IPS DF 4.7 (cell line): ENCODE data around the gene IL1RAPL2.

Experiments
- DNase-seq: peaks from one replicate; pipeline ENCODE4 v3.0.0-alpha.2; 2013; ENCODE audit warnings: low spot score; ENCODE audit errors: extremely low read depth

IL1RAPL2 gene

GRCh38 chrX:105458846-105459245, 892.8 kb downstream of the IL1RAPL2 start:
- DNase-seq: no peak

GRCh38 chrX:105460376-105460775, 894.4 kb downstream of the IL1RAPL2 start:
- no peak for DNase-seq

DNA sequence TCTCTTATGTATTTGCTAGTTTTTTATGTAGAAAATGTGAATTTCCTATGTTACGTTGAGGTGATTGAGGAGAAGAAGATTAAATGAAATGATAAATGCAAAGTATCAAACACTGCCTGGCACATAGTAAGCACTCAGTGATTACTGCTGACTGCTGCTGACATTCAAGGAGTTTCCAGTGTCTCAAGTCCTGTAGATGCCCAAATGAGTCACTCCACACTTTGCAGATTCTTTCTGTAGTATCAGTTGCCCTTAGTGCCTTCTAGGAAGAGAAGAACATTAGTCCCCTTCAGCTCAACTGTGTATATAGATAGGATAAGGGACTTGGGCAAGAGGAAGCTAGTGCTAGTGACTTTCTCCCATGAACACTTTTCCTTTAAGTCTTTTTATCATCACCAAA, 895.0 kb downstream of the IL1RAPL2 start:
- no peak for DNase-seq

DNA sequence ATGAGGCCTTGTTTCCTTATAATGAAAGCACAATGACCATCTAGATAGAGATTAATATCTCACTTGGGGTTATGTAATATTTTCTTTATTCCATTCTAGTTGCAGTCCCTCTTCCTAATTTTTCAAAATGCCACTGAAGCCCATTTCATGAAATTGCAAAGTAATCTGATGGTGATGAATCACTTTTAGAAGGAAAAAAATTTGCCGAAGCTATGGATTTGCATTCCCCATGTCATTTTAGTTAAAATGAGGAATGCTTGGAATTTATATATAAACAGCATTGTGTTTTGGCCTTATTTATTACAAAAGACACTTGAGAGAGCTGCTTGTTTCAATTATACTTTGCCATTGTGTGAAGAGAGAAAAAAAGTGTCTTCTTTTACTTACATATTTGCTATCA, 896.2 kb downstream of the IL1RAPL2 start:
- no peak for DNase-seq

- DNase-seq: no peak
Measured at GRCh38 chrX:105463473-105463872, 897.5 kb downstream of the IL1RAPL2 start.

GRCh38 chrX:105464618-105465017, 898.6 kb downstream of the IL1RAPL2 start:
- DNase-seq: no peak

GRCh38 chrX:105468741-105469140, 902.7 kb downstream of the IL1RAPL2 start:
- DNase-seq: no peak

DNA sequence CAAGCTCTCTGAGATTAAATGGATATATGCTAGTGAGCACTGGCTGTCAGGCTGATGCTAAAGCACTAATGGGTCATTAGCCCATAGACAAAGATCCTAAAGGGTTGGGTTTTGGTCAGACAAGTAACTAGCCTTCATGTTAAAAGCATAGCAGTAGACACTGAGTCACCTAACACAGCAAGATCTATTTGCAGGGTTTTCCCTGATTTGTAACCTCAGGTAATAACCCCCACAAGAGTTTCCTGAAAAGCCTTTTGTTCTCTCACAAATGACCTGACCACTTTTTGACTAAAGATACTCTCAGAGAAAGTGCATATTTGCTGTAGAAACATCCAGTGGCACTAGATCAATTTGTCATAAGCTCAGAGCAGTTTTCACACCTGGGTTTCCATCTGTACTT, 905.6 kb downstream of the IL1RAPL2 start:
- no peak for DNase-seq

- DNase-seq: no peak
Measured at GRCh38 chrX:105475801-105476200, 909.8 kb downstream of the IL1RAPL2 start.

- no peak for DNase-seq
Measured at GRCh38 chrX:105477351-105477750, 911.4 kb downstream of the IL1RAPL2 start.

- DNase-seq: no peak
Measured at GRCh38 chrX:105480646-105481310, 914.8 kb downstream of the IL1RAPL2 start.

- DNase-seq: no peak
Measured at GRCh38 chrX:105483011-105483410, 917.0 kb downstream of the IL1RAPL2 start.

DNA sequence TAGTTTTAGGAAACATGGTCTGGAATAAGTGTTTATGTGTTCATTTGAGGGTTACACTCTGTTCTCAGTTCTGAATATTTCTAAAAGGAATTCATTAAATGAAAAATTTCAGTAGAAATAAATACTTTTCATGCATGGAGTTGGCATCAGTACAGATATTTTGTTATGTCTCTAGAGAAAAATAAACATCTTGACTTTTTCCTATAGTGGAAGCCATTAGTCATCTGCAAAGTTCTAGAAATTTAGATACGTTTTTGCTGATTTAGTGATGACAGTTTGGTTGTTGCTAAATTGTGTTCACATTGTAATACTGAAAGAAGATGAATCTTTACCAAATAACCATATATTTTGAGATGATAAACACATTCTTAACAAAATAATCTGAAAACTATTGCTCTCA, 922.7 kb downstream of the IL1RAPL2 start:
- no peak for DNase-seq

DNA sequence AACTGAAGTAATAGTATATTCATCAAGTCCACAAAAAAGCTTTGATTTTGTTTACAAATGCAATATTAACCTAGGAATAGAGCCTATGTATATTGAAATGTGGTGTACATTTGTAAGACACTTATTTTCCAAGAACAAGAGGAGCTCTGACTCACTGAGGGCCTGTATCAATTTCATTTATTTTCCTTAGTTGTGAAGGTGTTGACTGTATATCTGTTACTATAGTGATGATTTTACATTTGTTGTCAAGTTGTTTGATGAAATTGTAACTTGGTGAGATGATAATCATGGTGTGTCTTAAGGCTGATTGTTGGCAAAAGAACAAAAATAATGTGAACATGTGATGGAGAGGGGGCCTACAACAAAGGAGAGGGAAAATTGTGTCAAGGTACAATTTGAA, 929.4 kb downstream of the IL1RAPL2 start:
- DNase-seq: no peak

- DNase-seq: no peak
Measured at GRCh38 chrX:105502336-105502735, 936.3 kb downstream of the IL1RAPL2 start.

GRCh38 chrX:105515561-105515960, 949.6 kb downstream of the IL1RAPL2 start:
- no peak for DNase-seq

GRCh38 chrX:105526431-105526830, 960.4 kb downstream of the IL1RAPL2 start:
- no peak for DNase-seq

DNA sequence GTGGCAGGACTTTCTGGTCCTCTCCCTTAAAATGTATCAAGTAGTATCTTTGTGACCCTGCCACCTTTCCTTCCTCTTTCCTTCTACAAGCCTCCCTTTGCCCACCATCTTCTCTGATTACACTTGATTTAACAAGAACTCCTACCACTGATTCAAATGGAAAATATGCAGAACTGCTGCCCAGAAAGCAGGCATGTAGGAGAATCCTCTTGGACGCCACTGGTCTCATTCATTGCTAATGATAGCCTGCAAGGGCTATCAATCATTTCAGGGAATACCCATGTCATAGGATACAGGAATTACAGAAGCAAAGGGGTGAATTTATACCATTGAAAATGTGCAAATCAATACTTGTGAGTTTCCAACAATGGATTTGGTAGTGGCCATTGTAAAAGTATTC, 961.8 kb downstream of the IL1RAPL2 start:
- DNase-seq: no peak

GRCh38 chrX:105533951-105534350, 968.0 kb downstream of the IL1RAPL2 start:
- DNase-seq: no peak

- peak; percentile 5 for DNase-seq
Measured at GRCh38 chrX:105543283-105543682, 977.3 kb downstream of the IL1RAPL2 start.

GRCh38 chrX:105550043-105550663, 984.2 kb downstream of the IL1RAPL2 start:
- no peak for DNase-seq

GRCh38 chrX:105552395-105552794, 986.4 kb downstream of the IL1RAPL2 start:
- no peak for DNase-seq

DNA sequence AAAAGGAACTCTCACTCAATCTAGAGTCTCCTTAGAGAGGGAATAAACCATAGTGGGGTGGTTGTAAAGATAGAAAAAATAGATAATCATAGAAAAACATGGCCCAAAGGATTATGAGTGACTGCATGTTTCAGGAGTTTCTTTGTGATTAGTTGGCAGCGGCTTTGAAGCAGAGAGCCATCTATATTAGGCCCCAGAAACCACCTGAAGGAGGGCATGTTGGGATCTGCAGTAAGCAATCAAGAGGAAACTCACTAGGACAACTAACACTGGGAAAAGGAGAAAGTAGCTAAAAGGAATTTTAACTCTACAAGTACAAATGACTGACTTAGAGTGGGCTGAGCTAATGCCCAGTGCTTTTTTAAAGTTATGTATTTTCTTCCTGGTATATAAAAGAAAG, 987.1 kb downstream of the IL1RAPL2 start:
- DNase-seq: no peak
